ENCODE results near the gene GCDH.

Gene GCDH

GRCh38 chr19:12946092-12946721 is 55.2 kb downstream of the GCDH start:
- peak overlapping the region; percentile 94 for H3K27ac ChIP-seq
- H3K9ac ChIP-seq (ENCODE audit: insufficient read length), result peak overlapping the region; percentile 91
- TF ChIP-seq POLR2AphosphoS5 (IDR thresholded peaks at IDR 0.05; ENCODE audit: borderline replicate concordance, low read depth, low read length) (no peak), FOXP2 (optimal IDR thresholded peaks at IDR 0.05; ENCODE audit: control extremely low read depth, extremely low read length, insufficient read depth) (no peak), EZH2 (IDR thresholded peaks at IDR 0.05) (no peak)
- H3K36me3 ChIP-seq (ENCODE audit: insufficient read depth, low read length), result peaks cover 86% of the 10 kb centered on the region
- DNase-seq (ENCODE audit: low read depth, low spot score), result no peak
- no peaks in the 10 kb centered on the region for H3K9me3 ChIP-seq (ENCODE audit: low read depth, low read length)
- H3K4me3 ChIP-seq, result peak overlapping the region; percentile 83

- no peak for DNase-seq (ENCODE audit: low read depth, low spot score)
- Histone ChIP-seq H3K9ac (ENCODE audit: insufficient read length) (peak overlapping the region; percentile 91), H3K9me3 (ENCODE audit: low read depth, low read length) (no peaks in the 10 kb centered on the region), H3K27ac (peak overlapping the region; percentile 94), H3K4me3 (peak overlapping the region; percentile 83), H3K36me3 (ENCODE audit: insufficient read depth, low read length) (peaks cover 83% of the 10 kb centered on the region)
- TF ChIP-seq POLR2AphosphoS5 (IDR thresholded peaks at IDR 0.05; ENCODE audit: borderline replicate concordance, low read depth, low read length) (no peak; the same call in 1 of the 2 replicates), EZH2 (IDR thresholded peaks at IDR 0.05) (no peak), FOXP2 (optimal IDR thresholded peaks at IDR 0.05; ENCODE audit: control extremely low read depth, extremely low read length, insufficient read depth) (no peak)
Measured at GRCh38 chr19:12946731-12947496, 56.0 kb downstream of the GCDH start.

- no peak for DNase-seq (ENCODE audit: low read depth, low spot score)
- peak; percentile 11; the same call in 1 of the 2 replicates for TF ChIP-seq POLR2AphosphoS5 (IDR thresholded peaks at IDR 0.05; ENCODE audit: borderline replicate concordance, low read depth, low read length)
- no peak for TF ChIP-seq EZH2 (IDR thresholded peaks at IDR 0.05)
- Histone ChIP-seq H3K27ac (peak overlapping the region; percentile 94; the same call in 1 of the 2 replicates), H3K4me3 (0 out of 2 replicates have a peak overlapping the region, but pooled peaks have one; percentile 83), H3K9ac (ENCODE audit: insufficient read length) (peak overlapping the region; percentile 91), H3K9me3 (ENCODE audit: low read depth, low read length) (no peaks in the 10 kb centered on the region), H3K36me3 (ENCODE audit: insufficient read depth, low read length) (peaks cover 81% of the 10 kb centered on the region)
Measured at GRCh38 chr19:12947702-12948611, 57.0 kb downstream of the GCDH start.

GRCh38 chr19:12948612-12949362 is 57.8 kb downstream of the GCDH start:
- no peak overlapping the region for H3K4me3 ChIP-seq
- no peak for TF ChIP-seq EZH2 (IDR thresholded peaks at IDR 0.05)
- TF ChIP-seq POLR2AphosphoS5 (IDR thresholded peaks at IDR 0.05; ENCODE audit: borderline replicate concordance, low read depth, low read length), result no peak
- TF ChIP-seq FOXP2 (optimal IDR thresholded peaks at IDR 0.05; ENCODE audit: control extremely low read depth, extremely low read length, insufficient read depth), result no peak
- peaks cover 80% of the 10 kb centered on the region for H3K36me3 ChIP-seq (ENCODE audit: insufficient read depth, low read length)
- DNase-seq (ENCODE audit: low read depth, low spot score), result no peak
- H3K9me3 ChIP-seq (ENCODE audit: low read depth, low read length), result no peaks in the 10 kb centered on the region
- no peak overlapping the region for H3K9ac ChIP-seq (ENCODE audit: insufficient read length)
- no peak overlapping the region for H3K27ac ChIP-seq

All from SK-N-MC (cell line).